WTC11 (cell line): Measurements from ENCODE around the gene FAM227B. TPM values are rescaled to one million over a fixed set of nuclear protein-coding genes. Genes with fewer than 3 reads are reported as not detected.

Source experiments
- CBFB ChIP-seq: sonication (generic); formaldehyde crosslinking; IDR thresholded peaks from 2 replicates; pipeline ENCODE4 v1.8.1; 2022; ENCODE audit warnings: mild to moderate bottlenecking, low read depth, missing genetic modification reagents
- CDX4 ChIP-seq: fragments of 250-450 bp; sonication (Bioruptor Pico); IDR thresholded peaks from 2 replicates; pipeline ENCODE4 v1.9.0; 2021; ENCODE audit warnings: moderate library complexity, mild to moderate bottlenecking, inconsistent platforms, borderline replicate concordance
- CREB1 ChIP-seq: sonication (generic); formaldehyde crosslinking; IDR thresholded peaks from 2 replicates; pipeline ENCODE4 v1.8.0; 2023; ENCODE audit warnings: mild to moderate bottlenecking, missing genetic modification reagents
- ERG ChIP-seq: fragments of 250-450 bp; sonication (Bioruptor Pico); IDR thresholded peaks from 2 replicates; pipeline ENCODE4 v1.8.0; 2021; ENCODE audit warnings: mild to moderate bottlenecking
- FOXK1 ChIP-seq: sonication (generic); formaldehyde crosslinking; IDR thresholded peaks from 2 replicates; pipeline ENCODE4 v1.8.0; 2022; ENCODE audit warnings: mild to moderate bottlenecking, moderate library complexity, missing genetic modification reagents
- HMGA2 ChIP-seq: fragments of 250-450 bp; sonication (Bioruptor Pico); IDR thresholded peaks from 2 replicates; pipeline ENCODE4 v1.4.0; 2021; ENCODE audit warnings: mild to moderate bottlenecking, moderate library complexity
- JUN ChIP-seq: sonication (generic); formaldehyde crosslinking; IDR thresholded peaks from 2 replicates; pipeline ENCODE4 v1.8.0; 2023; ENCODE audit warnings: mild to moderate bottlenecking, missing genetic modification reagents
- MYBL2 ChIP-seq: sonication (generic); formaldehyde crosslinking; IDR thresholded peaks from 2 replicates; pipeline ENCODE4 v1.8.1; 2023; ENCODE audit warnings: mild to moderate bottlenecking, moderate library complexity, missing genetic modification reagents
- NFYB ChIP-seq: sonication (generic); formaldehyde crosslinking; conservative IDR thresholded peaks from 2 replicates; pipeline ENCODE4 v1.8.0; 2022; ENCODE audit warnings: low read depth, missing genetic modification reagents
- NR1H2 ChIP-seq: sonication (generic); formaldehyde crosslinking; IDR thresholded peaks from 2 replicates; pipeline ENCODE4 v1.9.0; 2021; ENCODE audit warnings: mild to moderate bottlenecking, moderate library complexity, missing genetic modification reagents
- RORB ChIP-seq: fragments of 250-450 bp; sonication (Bioruptor Pico); IDR thresholded peaks from 2 replicates; pipeline ENCODE4 v1.9.0; 2021; ENCODE audit warnings: mild to moderate bottlenecking
- TP53 ChIP-seq: sonication (generic); formaldehyde crosslinking; IDR thresholded peaks from 2 replicates; pipeline ENCODE4 v1.8.1; 2023; ENCODE audit warnings: mild to moderate bottlenecking, missing genetic modification reagents
- USF2 ChIP-seq: sonication (generic); formaldehyde crosslinking; IDR thresholded peaks from 2 replicates; pipeline ENCODE4 v1.8.1; 2023; ENCODE audit warnings: mild to moderate bottlenecking, missing genetic modification reagents, moderate library complexity
- ZNF281 ChIP-seq: sonication (generic); formaldehyde crosslinking; IDR thresholded peaks from 2 replicates; pipeline ENCODE4 v1.8.0; 2023; ENCODE audit warnings: mild to moderate bottlenecking, missing genetic modification reagents
- ZNF396 ChIP-seq: fragments of 250-450 bp; sonication (Bioruptor Pico); IDR thresholded peaks from 2 replicates; pipeline ENCODE4 v1.8.0; 2021; ENCODE audit warnings: mild to moderate bottlenecking, moderate library complexity, borderline replicate concordance
- ZNF532 ChIP-seq: fragments of 250-450 bp; sonication (Bioruptor Pico); IDR thresholded peaks from 2 replicates; pipeline ENCODE4 v1.9.0; 2021; ENCODE audit warnings: mild to moderate bottlenecking, borderline replicate concordance
- total RNA-seq: library from RNA; stranded (reverse); gene quantifications from 3 replicates; pipeline ENCODE4 v1.2.3, GENCODE V29; 2021
- TF ChIP-seq, protein P1 (sequence below): sonication (generic); formaldehyde crosslinking; IDR thresholded peaks from 2 replicates; pipeline ENCODE4 v1.8.0; 2023; ENCODE audit warnings: missing genetic modification reagents
- TF ChIP-seq, protein P2 (sequence below): sonication (generic); formaldehyde crosslinking; IDR thresholded peaks from 2 replicates; pipeline ENCODE4 v1.8.1; 2023; ENCODE audit warnings: mild to moderate bottlenecking, missing genetic modification reagents, borderline replicate concordance
- TF ChIP-seq, protein P3 (sequence below): sonication (generic); formaldehyde crosslinking; IDR thresholded peaks from 2 replicates; pipeline ENCODE4 v1.8.0; 2022; ENCODE audit warnings: mild to moderate bottlenecking, missing genetic modification reagents
- TF ChIP-seq, protein P4 (sequence below): fragments of 200-600 bp; IDR thresholded peaks from 2 replicates; pipeline ENCODE4 v1.8.0; 2022; ENCODE audit warnings: antibody characterized with exemption

FAM227B gene
- total RNA-seq, 1 experiment from 2014 or later = 6.8 TPM

DNA sequence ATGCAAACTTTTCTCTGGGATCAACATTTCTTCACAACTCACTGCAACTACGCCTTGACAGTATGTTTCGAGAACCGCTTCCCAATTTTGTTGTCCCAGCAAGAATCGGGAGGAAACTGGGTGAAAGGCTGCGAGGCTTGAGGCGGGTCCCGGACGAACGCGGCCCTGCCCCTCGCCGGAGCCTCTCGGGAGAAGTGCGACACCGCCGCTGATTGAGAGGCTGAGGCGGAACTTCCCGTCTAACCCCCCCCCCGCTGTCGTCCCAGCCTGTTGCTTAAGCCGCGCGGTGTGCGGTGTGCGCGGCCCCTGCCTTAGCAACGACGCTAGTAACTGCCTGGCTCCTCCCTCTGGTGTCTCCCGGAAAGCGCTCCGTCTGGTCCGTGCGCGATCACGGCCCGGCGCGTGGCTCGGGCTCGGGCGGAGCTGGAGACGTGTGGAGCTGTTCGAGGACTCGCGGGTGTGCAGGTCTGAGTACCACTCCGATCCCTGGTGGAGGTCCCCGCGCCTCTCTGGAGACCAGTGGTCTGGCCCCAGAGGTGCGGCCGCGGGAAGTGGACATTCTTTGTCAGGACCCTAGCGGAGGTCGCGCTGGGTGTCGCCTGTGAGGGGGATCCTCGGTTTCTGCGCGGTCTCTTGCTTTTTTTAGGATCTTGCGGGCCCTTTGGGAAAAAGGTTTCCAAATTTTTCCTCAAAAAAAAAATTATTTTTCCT is at the start of gene FAM227B, which contains the start of gene DTWD1 (continued):
- TF ChIP-seq ZNF281 (CRISPR knock-in tag) (peak; percentile 87), TP53 (peak; percentile 78), NR1H2 (CRISPR knock-in tag) (no peak), JUN (CRISPR knock-in tag) (0 out of 2 replicates have a peak, but pooled peaks have one; percentile 50), USF2 (CRISPR knock-in tag) (0 out of 2 replicates have a peak, but pooled peaks have one; percentile 23), CBFB (peak; percentile 51; the same call in 1 of the 2 replicates), HMGA2 (no peak), RORB (no peak), ERG (no peak), ZNF532 (CRISPR knock-in tag) (peak; percentile 21; the same call in 1 of the 2 replicates), FOXK1 (peak; percentile 97), NFYB (CRISPR knock-in tag) (no peak), MYBL2 (CRISPR knock-in tag) (peak; percentile 92), CREB1 (CRISPR knock-in tag) (peak; percentile 83), ZNF396 (CRISPR knock-in tag) (no peak), CDX4 (CRISPR knock-in tag) (no peak)
- TF ChIP-seq, protein P1, sequence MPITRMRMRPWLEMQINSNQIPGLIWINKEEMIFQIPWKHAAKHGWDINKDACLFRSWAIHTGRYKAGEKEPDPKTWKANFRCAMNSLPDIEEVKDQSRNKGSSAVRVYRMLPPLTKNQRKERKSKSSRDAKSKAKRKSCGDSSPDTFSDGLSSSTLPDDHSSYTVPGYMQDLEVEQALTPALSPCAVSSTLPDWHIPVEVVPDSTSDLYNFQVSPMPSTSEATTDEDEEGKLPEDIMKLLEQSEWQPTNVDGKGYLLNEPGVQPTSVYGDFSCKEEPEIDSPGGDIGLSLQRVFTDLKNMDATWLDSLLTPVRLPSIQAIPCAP (CRISPR knock-in tag) = peak; percentile 93
- TF ChIP-seq, protein P2, sequence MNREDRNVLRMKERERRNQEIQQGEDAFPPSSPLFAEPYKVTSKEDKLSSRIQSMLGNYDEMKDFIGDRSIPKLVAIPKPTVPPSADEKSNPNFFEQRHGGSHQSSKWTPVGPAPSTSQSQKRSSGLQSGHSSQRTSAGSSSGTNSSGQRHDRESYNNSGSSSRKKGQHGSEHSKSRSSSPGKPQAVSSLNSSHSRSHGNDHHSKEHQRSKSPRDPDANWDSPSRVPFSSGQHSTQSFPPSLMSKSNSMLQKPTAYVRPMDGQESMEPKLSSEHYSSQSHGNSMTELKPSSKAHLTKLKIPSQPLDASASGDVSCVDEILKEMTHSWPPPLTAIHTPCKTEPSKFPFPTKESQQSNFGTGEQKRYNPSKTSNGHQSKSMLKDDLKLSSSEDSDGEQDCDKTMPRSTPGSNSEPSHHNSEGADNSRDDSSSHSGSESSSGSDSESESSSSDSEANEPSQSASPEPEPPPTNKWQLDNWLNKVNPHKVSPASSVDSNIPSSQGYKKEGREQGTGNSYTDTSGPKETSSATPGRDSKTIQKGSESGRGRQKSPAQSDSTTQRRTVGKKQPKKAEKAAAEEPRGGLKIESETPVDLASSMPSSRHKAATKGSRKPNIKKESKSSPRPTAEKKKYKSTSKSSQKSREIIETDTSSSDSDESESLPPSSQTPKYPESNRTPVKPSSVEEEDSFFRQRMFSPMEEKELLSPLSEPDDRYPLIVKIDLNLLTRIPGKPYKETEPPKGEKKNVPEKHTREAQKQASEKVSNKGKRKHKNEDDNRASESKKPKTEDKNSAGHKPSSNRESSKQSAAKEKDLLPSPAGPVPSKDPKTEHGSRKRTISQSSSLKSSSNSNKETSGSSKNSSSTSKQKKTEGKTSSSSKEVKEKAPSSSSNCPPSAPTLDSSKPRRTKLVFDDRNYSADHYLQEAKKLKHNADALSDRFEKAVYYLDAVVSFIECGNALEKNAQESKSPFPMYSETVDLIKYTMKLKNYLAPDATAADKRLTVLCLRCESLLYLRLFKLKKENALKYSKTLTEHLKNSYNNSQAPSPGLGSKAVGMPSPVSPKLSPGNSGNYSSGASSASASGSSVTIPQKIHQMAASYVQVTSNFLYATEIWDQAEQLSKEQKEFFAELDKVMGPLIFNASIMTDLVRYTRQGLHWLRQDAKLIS (CRISPR knock-in tag) = no peak
- TF ChIP-seq, protein P3, sequence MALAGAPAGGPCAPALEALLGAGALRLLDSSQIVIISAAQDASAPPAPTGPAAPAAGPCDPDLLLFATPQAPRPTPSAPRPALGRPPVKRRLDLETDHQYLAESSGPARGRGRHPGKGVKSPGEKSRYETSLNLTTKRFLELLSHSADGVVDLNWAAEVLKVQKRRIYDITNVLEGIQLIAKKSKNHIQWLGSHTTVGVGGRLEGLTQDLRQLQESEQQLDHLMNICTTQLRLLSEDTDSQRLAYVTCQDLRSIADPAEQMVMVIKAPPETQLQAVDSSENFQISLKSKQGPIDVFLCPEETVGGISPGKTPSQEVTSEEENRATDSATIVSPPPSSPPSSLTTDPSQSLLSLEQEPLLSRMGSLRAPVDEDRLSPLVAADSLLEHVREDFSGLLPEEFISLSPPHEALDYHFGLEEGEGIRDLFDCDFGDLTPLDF = 0 out of 2 replicates have a peak, but pooled peaks have one; percentile 69
- TF ChIP-seq, protein P4, sequence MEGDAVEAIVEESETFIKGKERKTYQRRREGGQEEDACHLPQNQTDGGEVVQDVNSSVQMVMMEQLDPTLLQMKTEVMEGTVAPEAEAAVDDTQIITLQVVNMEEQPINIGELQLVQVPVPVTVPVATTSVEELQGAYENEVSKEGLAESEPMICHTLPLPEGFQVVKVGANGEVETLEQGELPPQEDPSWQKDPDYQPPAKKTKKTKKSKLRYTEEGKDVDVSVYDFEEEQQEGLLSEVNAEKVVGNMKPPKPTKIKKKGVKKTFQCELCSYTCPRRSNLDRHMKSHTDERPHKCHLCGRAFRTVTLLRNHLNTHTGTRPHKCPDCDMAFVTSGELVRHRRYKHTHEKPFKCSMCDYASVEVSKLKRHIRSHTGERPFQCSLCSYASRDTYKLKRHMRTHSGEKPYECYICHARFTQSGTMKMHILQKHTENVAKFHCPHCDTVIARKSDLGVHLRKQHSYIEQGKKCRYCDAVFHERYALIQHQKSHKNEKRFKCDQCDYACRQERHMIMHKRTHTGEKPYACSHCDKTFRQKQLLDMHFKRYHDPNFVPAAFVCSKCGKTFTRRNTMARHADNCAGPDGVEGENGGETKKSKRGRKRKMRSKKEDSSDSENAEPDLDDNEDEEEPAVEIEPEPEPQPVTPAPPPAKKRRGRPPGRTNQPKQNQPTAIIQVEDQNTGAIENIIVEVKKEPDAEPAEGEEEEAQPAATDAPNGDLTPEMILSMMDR = no peak
